HG03520 (cell line): ENCODE results near the gene OXCT2.
A peak's percentile ranks its signal among the peaks of the same experiment; 100 is the strongest.
"Not testable (repeated sequence)": the region's sequence is repeated elsewhere in the genome, so short reads cannot be mapped to it uniquely, and the experiment has no call there.

Experiments
- ATAC-seq: cut with Tn5 transposase; IDR thresholded peaks from one replicate; pipeline ENCODE4 v1.9.1; 2021; ENCODE audit warnings: mild to moderate bottlenecking, moderate library complexity; ENCODE audit not compliant: unreplicated experiment

OXCT2 gene

GRCh38 chr1:39787964-39788363 is 16.8 kb upstream of the OXCT2 start:
- not testable (repeated sequence) for ATAC-seq

GRCh38 chr1:39787468-39787867 is 16.3 kb upstream of the OXCT2 start:
- ATAC-seq: no peak

GRCh38 chr1:39787108-39787375 is 15.9 kb upstream of the OXCT2 start:
- ATAC-seq: not testable (repeated sequence)

GRCh38 chr1:39786303-39787107 is 15.4 kb upstream of the OXCT2 start:
- not testable (repeated sequence) for ATAC-seq

GRCh38 chr1:39782685-39783084 is 11.5 kb upstream of the OXCT2 start:
- not testable (repeated sequence) for ATAC-seq

- no peak for ATAC-seq
Measured at GRCh38 chr1:39782103-39782502, 11.0 kb upstream of the OXCT2 start.

GRCh38 chr1:39781349-39781715 is 10.2 kb upstream of the OXCT2 start:
- ATAC-seq: no peak

- no peak for ATAC-seq
Measured at GRCh38 chr1:39779821-39780220, 8.7 kb upstream of the OXCT2 start.

GRCh38 chr1:39779137-39779536 is 8.0 kb upstream of the OXCT2 start:
- ATAC-seq: no peak

- not testable (repeated sequence) for ATAC-seq
Measured at GRCh38 chr1:39778463-39779099, 7.4 kb upstream of the OXCT2 start.

GRCh38 chr1:39777896-39778295 is 6.7 kb upstream of the OXCT2 start:
- ATAC-seq: not testable (repeated sequence)

GRCh38 chr1:39777306-39777705 is 6.2 kb upstream of the OXCT2 start:
- ATAC-seq: no peak

GRCh38 chr1:39776886-39777285 is 5.7 kb upstream of the OXCT2 start:
- no peak for ATAC-seq

- peak; percentile 35 for ATAC-seq
Measured at GRCh38 chr1:39776400-39776713, 5.2 kb upstream of the OXCT2 start.

- peak; percentile 44 for ATAC-seq
Measured at GRCh38 chr1:39775676-39776399, 4.7 kb upstream of the OXCT2 start.

- ATAC-seq: not testable (repeated sequence)
Measured at GRCh38 chr1:39775141-39775540, 4.0 kb upstream of the OXCT2 start.

- ATAC-seq: not testable (repeated sequence)
Measured at GRCh38 chr1:39773369-39773979, 2.3 kb upstream of the OXCT2 start.

GRCh38 chr1:39770100-39771021 is 787 bp downstream of the OXCT2 start:
- not testable (repeated sequence) for ATAC-seq

- ATAC-seq: not testable (repeated sequence)
Measured at GRCh38 chr1:39769502-39769901, 1.6 kb downstream of the OXCT2 start.

GRCh38 chr1:39766466-39766865 is 4.7 kb downstream of the OXCT2 start:
- not testable (repeated sequence) for ATAC-seq

GRCh38 chr1:39764512-39764911 is 6.6 kb downstream of the OXCT2 start:
- ATAC-seq: not testable (repeated sequence)
